Measurements from ENCODE around the gene PHETA1.

Gene PHETA1

GRCh38 chr12:111368788-111369495, at the start of gene PHETA1:
Gene PHETA1 (minus strand): TSS chr12:111369095. CDS start chr12:111363427, 5,668 bp downstream.
- peak within 1 kb of the TSS; percentile 52 for H3K27ac ChIP-seq

GRCh38 chr12:111418594-111418880, 49.6 kb upstream of the PHETA1 start:
- TF ChIP-seq ZFX (IDR thresholded peaks at IDR 0.05; ENCODE audit: borderline replicate concordance) (no peak), CTCF (IDR thresholded peaks at IDR 0.05) (no peak)
- H3K27ac ChIP-seq = no peak overlapping the region

More at GRCh38 chr12:111368788-111369495, at the start of gene PHETA1:
- TF ChIP-seq ZFX (IDR thresholded peaks at IDR 0.05; ENCODE audit: borderline replicate concordance) (no peak), CTCF (IDR thresholded peaks at IDR 0.05) (no peak)

- no peak overlapping the region for H3K27ac ChIP-seq
- no peak for TF ChIP-seq ZFX (IDR thresholded peaks at IDR 0.05; ENCODE audit: borderline replicate concordance)
- no peak for TF ChIP-seq CTCF (IDR thresholded peaks at IDR 0.05)
These were observed 49.1 kb upstream of the PHETA1 start for GRCh38 chr12:111417784-111418593.

GRCh38 chr12:111417290-111417689, 48.4 kb upstream of the PHETA1 start:
- TF ChIP-seq ZFX (IDR thresholded peaks at IDR 0.05; ENCODE audit: borderline replicate concordance) (no peak), CTCF (IDR thresholded peaks at IDR 0.05) (no peak)
- H3K27ac ChIP-seq = no peak overlapping the region

GRCh38 chr12:111414711-111415252, 45.9 kb upstream of the PHETA1 start:
- no peak overlapping the region for H3K27ac ChIP-seq
- TF ChIP-seq ZFX (IDR thresholded peaks at IDR 0.05; ENCODE audit: borderline replicate concordance) = no peak
- no peak for TF ChIP-seq CTCF (IDR thresholded peaks at IDR 0.05)

GRCh38 chr12:111413442-111414086, 44.7 kb upstream of the PHETA1 start:
- no peak overlapping the region for H3K27ac ChIP-seq
- TF ChIP-seq ZFX (IDR thresholded peaks at IDR 0.05; ENCODE audit: borderline replicate concordance) = no peak
- TF ChIP-seq CTCF (IDR thresholded peaks at IDR 0.05) = no peak
